HG03439 (cell line): Measurements from ENCODE around the gene LAS1L.
"Not testable (repeated sequence)": the region's sequence is repeated elsewhere in the genome, so short reads cannot be mapped to it uniquely, and the experiment has no call there.

ENCODE experiments used
- ATAC-seq: cut with Tn5 transposase; IDR thresholded peaks from one replicate; pipeline ENCODE4 v1.9.1; 2021; ENCODE audit warnings: mild to moderate bottlenecking, moderate library complexity; ENCODE audit not compliant: unreplicated experiment

The LAS1L gene

DNA sequence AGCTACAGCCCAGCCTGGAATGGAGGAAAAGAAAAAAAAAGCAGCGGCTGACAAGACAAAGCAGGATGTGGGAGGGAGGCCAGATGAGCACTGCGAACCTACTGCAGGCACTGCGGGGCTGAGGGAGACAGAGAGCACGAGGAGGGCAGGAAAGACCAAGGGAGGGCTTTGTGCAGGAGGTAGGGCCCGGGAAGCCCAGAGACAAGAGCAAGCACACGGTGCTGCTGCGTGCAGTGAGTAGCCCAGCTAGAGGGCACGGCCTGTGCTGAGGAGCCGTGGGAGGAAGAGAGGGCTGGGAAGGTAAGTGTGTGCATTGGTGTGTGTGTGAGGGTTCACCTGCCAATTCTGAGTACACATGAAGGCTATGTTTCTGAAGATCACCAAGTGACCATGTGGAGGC, 15.6 kb downstream of the LAS1L start:
- ATAC-seq = not testable (repeated sequence)

GRCh38 chrX:65517923-65518322, 16.7 kb downstream of the LAS1L start:
- no peak for ATAC-seq

- no peak for ATAC-seq
Observed at GRCh38 chrX:65516756-65517155, 17.8 kb downstream of the LAS1L start.

GRCh38 chrX:65513610-65514009, 21.0 kb downstream of the LAS1L start:
- no peak for ATAC-seq

- no peak for ATAC-seq
Observed at GRCh38 chrX:65509400-65509799, 25.2 kb downstream of the LAS1L start.

GRCh38 chrX:65508851-65509250, 25.7 kb downstream of the LAS1L start:
- ATAC-seq = no peak

GRCh38 chrX:65502618-65503017, 32.0 kb downstream of the LAS1L start:
- no peak for ATAC-seq

- ATAC-seq = no peak
Observed at GRCh38 chrX:65493431-65493830, 41.2 kb downstream of the LAS1L start.

DNA sequence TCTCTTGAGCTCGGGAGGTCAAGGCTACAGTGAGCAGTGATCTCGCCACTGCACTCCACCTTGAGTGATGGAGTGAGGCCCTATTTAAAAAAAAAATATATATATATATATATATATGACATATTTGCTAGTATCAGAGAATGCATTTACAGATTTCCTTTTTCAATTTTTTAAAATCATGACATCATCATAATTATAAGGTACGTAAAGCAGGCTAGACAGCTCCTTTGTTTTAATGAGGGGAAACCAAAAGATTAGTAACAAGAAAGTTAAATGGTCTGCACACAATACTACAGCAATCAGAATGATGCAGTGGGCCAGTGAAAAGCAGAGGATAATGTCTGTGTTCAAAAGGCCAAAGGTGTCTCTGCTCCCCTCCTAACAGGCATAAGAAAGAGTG, 43.0 kb downstream of the LAS1L start:
- no peak for ATAC-seq

DNA sequence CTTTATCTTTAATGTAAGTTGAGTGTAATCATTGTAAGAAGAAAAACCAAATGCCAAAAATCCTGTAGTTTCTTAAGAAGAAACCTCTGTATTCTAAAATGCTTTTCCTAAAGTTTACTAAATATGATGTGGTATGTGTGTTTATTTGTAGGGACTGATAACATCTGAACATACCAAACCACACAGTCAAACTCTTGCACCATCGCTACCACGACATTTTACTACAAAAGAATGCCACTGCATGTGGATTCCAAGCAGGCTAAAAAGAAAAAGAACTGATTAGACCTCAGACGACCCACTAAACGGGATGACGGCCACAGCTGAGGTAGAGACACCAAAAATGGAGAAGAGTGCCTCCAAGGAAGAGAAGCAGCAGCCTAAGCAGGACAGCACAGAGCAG, 46.1 kb downstream of the LAS1L start:
- ATAC-seq = no peak

GRCh38 chrX:65480960-65481359, 53.6 kb downstream of the LAS1L start:
- no peak for ATAC-seq

GRCh38 chrX:65479102-65479501, 55.5 kb downstream of the LAS1L start:
- ATAC-seq = not testable (repeated sequence)

GRCh38 chrX:65476564-65476963, 58.0 kb downstream of the LAS1L start:
- no peak for ATAC-seq

DNA sequence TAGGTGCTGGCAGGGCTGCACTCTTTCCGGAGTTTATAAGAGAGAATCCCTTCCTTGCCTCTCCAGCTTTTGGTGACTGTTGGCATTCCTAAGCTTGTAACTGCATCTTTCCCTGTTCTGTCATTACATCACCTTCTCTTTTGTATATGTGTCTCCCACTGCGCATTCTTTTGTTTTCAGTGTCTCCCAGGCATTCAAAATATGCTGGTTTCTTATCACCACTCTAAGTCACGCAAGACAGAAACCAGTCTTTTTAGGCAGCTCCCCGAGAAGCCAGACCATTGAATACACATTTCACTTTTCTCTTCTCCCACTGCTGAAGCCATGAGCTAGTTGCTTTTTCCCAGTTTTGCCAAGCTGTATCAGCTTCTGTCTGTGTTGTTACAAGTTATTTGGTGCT, 71.0 kb downstream of the LAS1L start:
- no peak for ATAC-seq
